ENCODE data around the gene ANKS6. TPM values are rescaled to one million over a fixed set of nuclear protein-coding genes. Genes with fewer than 3 reads are reported as not detected.
A peak's percentile ranks its signal among the peaks of the same experiment; 100 is the strongest.

The ANKS6 gene
- total RNA-seq, 1 donor from 2014 or later = 30.9 TPM

DNA sequence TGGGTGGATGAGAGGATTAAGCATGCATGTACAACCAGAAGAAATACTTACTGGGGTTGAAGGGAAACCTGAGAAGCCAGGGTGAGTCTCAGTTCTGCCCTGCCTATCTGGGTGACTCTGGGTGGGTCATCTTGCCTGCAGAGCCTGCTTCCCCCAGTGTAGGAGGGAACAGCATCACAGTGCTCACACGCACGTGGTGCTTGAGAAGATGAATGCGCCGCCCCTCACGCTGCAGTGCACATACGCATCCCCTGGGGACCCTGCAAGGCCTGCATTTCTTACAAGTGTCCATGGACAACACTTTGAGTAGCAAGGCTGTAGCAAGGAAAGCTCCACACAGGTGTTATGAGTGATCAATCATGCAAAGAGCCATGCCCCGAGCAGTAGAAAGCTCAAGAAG is 68.9 kb downstream of the ANKS6 start:
- no peaks in the 10 kb centered on the region for H3K4me1 Mint-ChIP-seq
- TF ChIP-seq, protein P1, sequence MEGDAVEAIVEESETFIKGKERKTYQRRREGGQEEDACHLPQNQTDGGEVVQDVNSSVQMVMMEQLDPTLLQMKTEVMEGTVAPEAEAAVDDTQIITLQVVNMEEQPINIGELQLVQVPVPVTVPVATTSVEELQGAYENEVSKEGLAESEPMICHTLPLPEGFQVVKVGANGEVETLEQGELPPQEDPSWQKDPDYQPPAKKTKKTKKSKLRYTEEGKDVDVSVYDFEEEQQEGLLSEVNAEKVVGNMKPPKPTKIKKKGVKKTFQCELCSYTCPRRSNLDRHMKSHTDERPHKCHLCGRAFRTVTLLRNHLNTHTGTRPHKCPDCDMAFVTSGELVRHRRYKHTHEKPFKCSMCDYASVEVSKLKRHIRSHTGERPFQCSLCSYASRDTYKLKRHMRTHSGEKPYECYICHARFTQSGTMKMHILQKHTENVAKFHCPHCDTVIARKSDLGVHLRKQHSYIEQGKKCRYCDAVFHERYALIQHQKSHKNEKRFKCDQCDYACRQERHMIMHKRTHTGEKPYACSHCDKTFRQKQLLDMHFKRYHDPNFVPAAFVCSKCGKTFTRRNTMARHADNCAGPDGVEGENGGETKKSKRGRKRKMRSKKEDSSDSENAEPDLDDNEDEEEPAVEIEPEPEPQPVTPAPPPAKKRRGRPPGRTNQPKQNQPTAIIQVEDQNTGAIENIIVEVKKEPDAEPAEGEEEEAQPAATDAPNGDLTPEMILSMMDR (conservative IDR thresholded peaks at IDR 0.05) = no peak
- H3K27me3 Mint-ChIP-seq (ENCODE audit: low read depth) = peaks cover 37% of the 10 kb centered on the region
- H3K4me3 Mint-ChIP-seq = no peak overlapping the region
- no peak overlapping the region for H3K27ac Mint-ChIP-seq (ENCODE audit: unreplicated experiment)
- no peak for DNase-seq (ENCODE audit: low read depth, low spot score)
- no peaks in the 10 kb centered on the region for H3K9me3 Mint-ChIP-seq
- no peaks in the 10 kb centered on the region for H3K36me3 Mint-ChIP-seq (ENCODE audit: low read depth)

DNA sequence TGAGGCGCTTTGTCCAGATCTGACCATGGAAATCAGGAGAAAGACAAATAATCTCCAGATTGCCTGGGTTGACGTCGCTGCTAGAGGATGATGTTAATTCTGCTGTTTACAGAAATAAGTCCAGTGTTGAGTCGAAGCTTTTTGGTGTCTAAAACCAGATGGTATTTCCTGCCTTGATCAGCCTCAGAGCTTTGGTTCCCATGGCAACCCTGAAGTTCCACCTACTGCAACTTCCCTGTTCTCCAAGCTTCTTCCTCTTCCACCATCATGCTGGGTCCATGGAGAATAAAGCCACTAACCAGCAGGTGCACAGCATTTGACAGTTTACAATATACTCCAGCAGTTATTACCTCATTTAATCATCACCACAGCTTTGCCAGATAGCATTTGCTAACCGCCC is 69.6 kb downstream of the ANKS6 start:
- H3K27ac Mint-ChIP-seq (ENCODE audit: unreplicated experiment) = no peak overlapping the region
- TF ChIP-seq, protein P1 (conservative IDR thresholded peaks at IDR 0.05) = no peak
- no peaks in the 10 kb centered on the region for H3K36me3 Mint-ChIP-seq (ENCODE audit: low read depth)
- H3K4me1 Mint-ChIP-seq = no peaks in the 10 kb centered on the region
- DNase-seq (ENCODE audit: low read depth, low spot score) = no peak
- no peak overlapping the region for H3K4me3 Mint-ChIP-seq
- peaks cover 42% of the 10 kb centered on the region for H3K27me3 Mint-ChIP-seq (ENCODE audit: low read depth)
- no peaks in the 10 kb centered on the region for H3K9me3 Mint-ChIP-seq

DNA sequence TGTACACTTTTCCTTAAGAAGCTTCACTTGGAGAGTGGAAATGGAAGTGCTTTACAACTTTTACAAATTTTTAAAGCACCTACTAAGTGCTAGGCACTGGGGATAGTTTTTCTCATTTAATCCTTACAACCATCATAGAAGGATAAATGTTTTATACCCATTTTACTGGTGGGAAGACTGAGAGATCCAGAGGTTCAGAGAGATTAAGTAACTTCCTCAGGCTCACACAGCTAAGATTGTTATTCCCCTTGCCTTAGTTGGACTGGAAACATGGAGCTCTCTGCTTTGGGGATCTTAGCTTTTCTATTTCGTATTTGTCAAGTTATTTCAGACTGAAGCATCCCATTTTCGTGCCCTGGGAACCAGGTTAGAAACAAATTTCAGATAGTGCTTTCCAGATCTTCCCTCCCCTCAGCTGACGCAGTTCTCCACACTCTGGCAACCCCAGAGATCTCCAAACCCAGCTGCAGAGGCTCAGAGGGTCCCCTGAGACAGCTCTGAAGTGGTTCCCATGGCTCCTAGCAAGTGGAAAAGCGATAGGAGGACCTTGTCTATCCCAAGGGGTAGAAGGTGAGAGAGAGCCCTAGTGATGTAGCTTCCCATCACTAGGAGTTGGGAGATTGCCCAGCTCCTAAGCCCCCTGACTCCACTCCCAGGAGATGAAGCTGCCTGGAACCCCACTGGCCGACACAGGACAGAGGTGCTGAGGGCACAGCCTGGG is 71.4 kb downstream of the ANKS6 start:
- Mint-ChIP-seq H3K4me1 (no peaks in the 10 kb centered on the region), H3K27me3 (ENCODE audit: low read depth) (peaks cover 48% of the 10 kb centered on the region), H3K4me3 (no peak overlapping the region), H3K9me3 (no peaks in the 10 kb centered on the region), H3K27ac (ENCODE audit: unreplicated experiment) (no peak overlapping the region), H3K36me3 (ENCODE audit: low read depth) (no peaks in the 10 kb centered on the region)
- TF ChIP-seq, protein P1 (conservative IDR thresholded peaks at IDR 0.05) = no peak
- DNase-seq (ENCODE audit: low read depth, low spot score) = no peak

DNA sequence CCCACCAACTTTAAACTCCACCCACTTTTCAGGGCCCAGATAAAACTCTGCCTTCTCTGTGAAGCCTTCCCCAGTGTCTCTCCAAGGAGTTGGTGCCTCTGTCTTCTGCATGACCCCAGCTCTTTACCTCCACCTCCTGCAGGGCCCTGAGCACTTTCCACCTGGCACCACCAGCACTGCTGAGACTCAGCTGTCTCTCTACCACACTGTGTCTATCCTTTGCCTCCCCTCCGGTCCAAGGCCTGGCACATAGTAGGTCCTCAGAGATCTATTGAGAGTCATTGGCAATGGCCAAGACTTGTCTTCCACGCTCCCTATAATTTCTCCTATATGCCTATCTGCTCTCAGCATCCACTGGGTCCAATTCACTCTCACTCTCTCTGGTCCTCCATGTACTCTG is 74.7 kb downstream of the ANKS6 start:
- DNase-seq (ENCODE audit: low read depth, low spot score) = no peak
- Mint-ChIP-seq H3K9me3 (no peaks in the 10 kb centered on the region), H3K4me1 (no peaks in the 10 kb centered on the region), H3K27me3 (ENCODE audit: low read depth) (peaks cover 73% of the 10 kb centered on the region), H3K27ac (ENCODE audit: unreplicated experiment) (peak overlapping the region; percentile 40), H3K4me3 (no peak overlapping the region), H3K36me3 (ENCODE audit: low read depth) (no peaks in the 10 kb centered on the region)
- TF ChIP-seq, protein P1 (conservative IDR thresholded peaks at IDR 0.05) = no peak

DNA sequence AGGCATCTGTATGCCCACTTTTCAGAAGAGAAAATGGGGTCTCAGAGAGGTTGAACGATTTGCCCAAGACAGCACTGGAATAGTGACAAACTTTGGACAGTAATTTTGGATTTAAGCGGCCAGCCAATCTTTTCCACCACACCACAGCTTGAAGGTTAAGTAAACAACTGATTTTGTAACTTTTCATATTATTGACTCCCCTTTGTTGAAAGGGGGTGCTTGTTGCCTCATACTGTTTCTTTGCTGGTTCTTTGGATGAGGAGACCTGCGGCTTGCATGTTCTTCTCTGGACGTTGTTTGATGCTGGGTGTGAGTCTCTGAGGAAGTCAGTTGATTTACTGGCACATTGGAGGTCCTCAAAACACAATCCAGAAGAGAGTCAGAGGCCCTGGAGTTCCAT is 76.0 kb downstream of the ANKS6 start:
- no peak overlapping the region for H3K27ac Mint-ChIP-seq (ENCODE audit: unreplicated experiment)
- no peak overlapping the region for H3K4me3 Mint-ChIP-seq
- no peaks in the 10 kb centered on the region for H3K4me1 Mint-ChIP-seq
- no peaks in the 10 kb centered on the region for H3K36me3 Mint-ChIP-seq (ENCODE audit: low read depth)
- TF ChIP-seq, protein P1 (conservative IDR thresholded peaks at IDR 0.05) = no peak
- DNase-seq (ENCODE audit: low read depth, low spot score) = no peak
- H3K27me3 Mint-ChIP-seq (ENCODE audit: low read depth) = peaks cover 74% of the 10 kb centered on the region
- no peaks in the 10 kb centered on the region for H3K9me3 Mint-ChIP-seq

Measured in neural crest cell (in vitro differentiated cells).